ENCODE results near the gene ARHGAP31.
A peak's percentile ranks its signal among the peaks of the same experiment; 100 is the strongest.
"Not testable (repeated sequence)": the region's sequence is repeated elsewhere in the genome, so short reads cannot be mapped to it uniquely, and the experiment has no call there.

The ARHGAP31 gene

GRCh38 chr3:119349354-119350041 lies 55.3 kb downstream of the ARHGAP31 start:
- Mint-ChIP-seq H3K4me3 (no peak overlapping the region), H3K4me1 (peaks cover 24% of the 10 kb centered on the region), H3K27ac (no peak overlapping the region), H3K36me3 (peaks cover 10% of the 10 kb centered on the region), H3K9me3 (no peaks in the 10 kb centered on the region)
- DNase-seq (ENCODE audit: low spot score in 2 of 2) (no peak), ATAC-seq (no peak)

- no peak for ATAC-seq
- no peak for DNase-seq (ENCODE audit: low spot score in 2 of 2)
- Mint-ChIP-seq H3K4me3 (no peak overlapping the region), H3K9me3 (no peaks in the 10 kb centered on the region), H3K27ac (no peak overlapping the region), H3K4me1 (peaks cover 24% of the 10 kb centered on the region), H3K36me3 (peaks cover 6% of the 10 kb centered on the region)
These were observed 55.9 kb downstream of the ARHGAP31 start for GRCh38 chr3:119350114-119350513.

GRCh38 chr3:119351581-119351980 lies 57.4 kb downstream of the ARHGAP31 start:
- peaks cover 24% of the 10 kb centered on the region for H3K4me1 Mint-ChIP-seq
- H3K36me3 Mint-ChIP-seq = peaks cover 5% of the 10 kb centered on the region
- H3K27ac Mint-ChIP-seq = no peak overlapping the region
- H3K4me3 Mint-ChIP-seq = no peak overlapping the region
- ATAC-seq = no peak
- H3K9me3 Mint-ChIP-seq = no peaks in the 10 kb centered on the region
- DNase-seq (ENCODE audit: low spot score in 2 of 2) = no peak

DNA sequence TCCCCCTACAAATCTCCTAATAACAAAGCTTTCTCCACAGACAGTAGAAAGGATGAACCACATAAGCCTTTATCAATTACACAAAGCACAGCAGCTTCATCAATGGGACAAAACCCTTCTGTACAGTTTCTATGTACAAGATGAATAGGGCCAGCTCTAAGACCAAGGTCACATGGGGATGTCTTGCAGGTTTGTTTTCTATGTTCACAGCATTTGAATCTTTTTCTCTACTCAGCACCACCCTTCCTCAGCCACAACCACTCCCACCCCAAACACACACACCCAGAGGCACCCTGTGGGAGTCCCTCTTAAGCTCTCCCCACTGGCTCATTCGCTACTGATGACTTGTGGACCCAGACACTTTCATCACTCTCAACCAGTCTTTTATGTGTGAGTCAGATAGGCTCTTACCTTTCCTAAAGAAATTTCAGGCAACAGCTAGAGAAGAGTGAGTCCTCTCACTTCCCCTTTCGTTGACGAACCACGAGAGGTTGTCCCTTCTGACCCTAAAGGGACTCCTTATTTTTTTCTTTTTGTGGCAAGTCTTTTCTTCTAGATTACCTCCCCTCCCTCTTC lies 57.9 kb downstream of the ARHGAP31 start:
- Mint-ChIP-seq H3K9me3 (no peaks in the 10 kb centered on the region), H3K4me1 (peaks cover 28% of the 10 kb centered on the region), H3K4me3 (no peak overlapping the region), H3K36me3 (peaks cover 5% of the 10 kb centered on the region), H3K27ac (no peak overlapping the region)
- peak; percentile 93 for ATAC-seq
- no peak for DNase-seq (ENCODE audit: low spot score in 2 of 2)

- DNase-seq (ENCODE audit: low spot score in 2 of 2) (no peak), ATAC-seq (peak; percentile 57)
- Mint-ChIP-seq H3K27ac (no peak overlapping the region), H3K9me3 (no peaks in the 10 kb centered on the region), H3K36me3 (peaks cover 5% of the 10 kb centered on the region), H3K4me3 (no peak overlapping the region), H3K4me1 (peaks cover 30% of the 10 kb centered on the region)
These were observed 58.8 kb downstream of the ARHGAP31 start for GRCh38 chr3:119352863-119353527.

DNA sequence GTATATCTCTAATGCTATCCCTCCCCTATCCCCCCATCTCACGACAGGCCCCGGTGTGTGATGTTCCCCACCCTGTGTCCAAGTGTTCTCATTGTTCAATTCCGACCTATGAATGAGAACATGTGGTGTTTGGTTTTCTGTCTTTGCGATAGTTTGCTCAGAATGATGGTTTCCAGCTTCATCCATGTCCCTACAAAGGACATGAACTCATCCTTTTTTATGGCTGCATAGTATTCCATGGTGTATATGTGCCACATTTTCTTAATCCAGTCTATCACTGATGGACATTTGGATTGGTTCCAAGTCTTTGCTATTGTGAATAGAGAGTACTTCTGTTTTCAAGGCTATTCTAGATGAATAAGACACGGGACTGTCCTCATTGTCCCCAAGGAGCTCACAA lies 61.4 kb downstream of the ARHGAP31 start:
- DNase-seq (ENCODE audit: low spot score in 2 of 2); H3K9me3 Mint-ChIP-seq; H3K36me3 Mint-ChIP-seq; H3K4me3 Mint-ChIP-seq; H3K27ac Mint-ChIP-seq; ATAC-seq: not testable (repeated sequence)
- peaks cover 25% of the 10 kb centered on the region for H3K4me1 Mint-ChIP-seq

GRCh38 chr3:119356646-119357045 lies 62.5 kb downstream of the ARHGAP31 start:
- H3K4me3 Mint-ChIP-seq = no peak overlapping the region
- H3K36me3 Mint-ChIP-seq = peaks cover 5% of the 10 kb centered on the region

DNA sequence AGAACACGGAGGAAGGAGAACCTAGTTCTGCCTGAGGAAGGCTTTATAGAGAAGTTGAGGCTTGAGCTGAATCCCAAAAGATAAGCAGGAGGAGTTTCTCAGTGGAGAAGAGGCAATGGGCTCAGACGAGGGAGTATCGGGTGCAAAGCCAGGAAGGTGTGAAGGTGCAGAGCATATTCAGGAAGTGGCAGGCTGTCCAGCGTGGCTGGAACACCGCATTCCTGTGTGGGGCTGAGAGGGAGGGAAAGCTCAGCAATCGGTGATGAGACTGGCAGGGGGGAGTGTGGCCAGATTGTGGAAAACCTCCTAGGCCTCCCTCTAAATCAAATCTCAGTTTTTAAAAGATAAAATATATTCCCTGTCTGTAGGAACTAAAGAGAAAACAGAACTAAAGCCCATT lies 63.0 kb downstream of the ARHGAP31 start:
- no peak for ATAC-seq

More at GRCh38 chr3:119356646-119357045, 62.5 kb downstream of the ARHGAP31 start:
- ATAC-seq (no peak), DNase-seq (ENCODE audit: low spot score in 2 of 2) (no peak)
- Mint-ChIP-seq H3K9me3 (no peaks in the 10 kb centered on the region), H3K4me1 (peaks cover 23% of the 10 kb centered on the region), H3K27ac (no peak overlapping the region)

DNA sequence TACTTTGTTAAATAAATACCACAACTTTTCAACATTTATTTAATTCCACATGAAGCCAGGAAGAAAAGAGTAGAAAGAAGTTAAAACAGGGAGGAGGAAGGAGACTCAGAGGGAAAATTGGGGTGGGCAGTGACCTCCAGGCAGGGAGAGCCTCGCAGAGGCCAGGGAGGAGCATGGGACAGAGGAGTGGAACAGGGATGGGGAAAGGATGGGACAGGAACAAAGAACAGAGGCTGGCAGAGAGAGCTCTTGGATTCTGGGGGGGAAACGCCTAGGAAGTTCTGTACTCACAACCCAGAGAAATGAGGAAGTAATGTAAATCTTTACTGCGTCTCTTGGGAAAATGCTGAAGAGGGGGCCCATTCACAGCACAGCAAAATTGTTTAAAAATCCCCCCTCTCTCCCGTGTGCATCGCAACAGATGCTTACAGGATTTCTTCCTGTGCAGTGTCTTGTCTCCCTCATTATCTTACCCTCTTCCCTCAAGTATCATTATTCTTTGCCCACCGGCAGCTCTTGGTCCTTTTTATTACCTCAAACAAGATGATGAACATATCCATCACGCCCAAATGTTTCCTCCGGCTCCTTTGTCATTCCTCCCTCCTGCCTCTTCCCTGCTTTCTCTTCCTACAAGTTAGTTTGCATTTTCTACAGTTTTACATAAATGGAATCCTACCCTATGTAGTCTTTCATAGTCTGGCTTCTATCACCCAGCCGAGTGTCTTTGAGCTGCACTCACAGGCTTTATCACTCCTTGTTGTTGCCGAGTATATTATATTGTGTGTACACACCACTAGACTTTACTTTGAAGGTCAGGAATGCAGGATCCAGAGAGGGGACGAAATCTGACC lies 65.5 kb downstream of the ARHGAP31 start:
- Mint-ChIP-seq H3K9me3 (no peaks in the 10 kb centered on the region), H3K36me3 (no peaks in the 10 kb centered on the region), H3K27ac (peak overlapping the region; percentile 0), H3K4me1 (peaks cover 5% of the 10 kb centered on the region), H3K4me3 (no peak overlapping the region)
- no peak for ATAC-seq
- no peak for DNase-seq (ENCODE audit: low spot score in 2 of 2)

More for the DNA sequence above, 63.0 kb downstream of the ARHGAP31 start:
- no peak overlapping the region for H3K4me3 Mint-ChIP-seq
- H3K9me3 Mint-ChIP-seq = no peaks in the 10 kb centered on the region
- peaks cover 5% of the 10 kb centered on the region for H3K36me3 Mint-ChIP-seq
- no peak overlapping the region for H3K27ac Mint-ChIP-seq
- no peak for DNase-seq (ENCODE audit: low spot score in 2 of 2)
- peaks cover 18% of the 10 kb centered on the region for H3K4me1 Mint-ChIP-seq

- Mint-ChIP-seq H3K4me3 (no peak overlapping the region), H3K4me1 (peaks cover 5% of the 10 kb centered on the region), H3K27ac (no peak overlapping the region), H3K36me3 (peaks cover 10% of the 10 kb centered on the region), H3K9me3 (no peaks in the 10 kb centered on the region)
- ATAC-seq (no peak), DNase-seq (ENCODE audit: low spot score in 2 of 2) (no peak)
These were observed 66.7 kb downstream of the ARHGAP31 start for GRCh38 chr3:119360736-119361462.

GRCh38 chr3:119362010-119362409 lies 67.8 kb downstream of the ARHGAP31 start:
- peaks cover 3% of the 10 kb centered on the region for H3K4me1 Mint-ChIP-seq
- DNase-seq (ENCODE audit: low spot score in 2 of 2) = no peak
- no peak overlapping the region for H3K4me3 Mint-ChIP-seq
- no peak overlapping the region for H3K27ac Mint-ChIP-seq
- no peak for ATAC-seq
- no peaks in the 10 kb centered on the region for H3K9me3 Mint-ChIP-seq
- H3K36me3 Mint-ChIP-seq = peaks cover 19% of the 10 kb centered on the region

GRCh38 chr3:119362940-119363725 lies 69.0 kb downstream of the ARHGAP31 start:
- H3K27ac Mint-ChIP-seq = no peak overlapping the region
- H3K4me1 Mint-ChIP-seq = no peaks in the 10 kb centered on the region
- DNase-seq (ENCODE audit: low spot score in 2 of 2) (no peak), ATAC-seq (no peak)
- no peak overlapping the region for H3K4me3 Mint-ChIP-seq
- peaks cover 31% of the 10 kb centered on the region for H3K36me3 Mint-ChIP-seq
- H3K9me3 Mint-ChIP-seq = no peaks in the 10 kb centered on the region

DNA sequence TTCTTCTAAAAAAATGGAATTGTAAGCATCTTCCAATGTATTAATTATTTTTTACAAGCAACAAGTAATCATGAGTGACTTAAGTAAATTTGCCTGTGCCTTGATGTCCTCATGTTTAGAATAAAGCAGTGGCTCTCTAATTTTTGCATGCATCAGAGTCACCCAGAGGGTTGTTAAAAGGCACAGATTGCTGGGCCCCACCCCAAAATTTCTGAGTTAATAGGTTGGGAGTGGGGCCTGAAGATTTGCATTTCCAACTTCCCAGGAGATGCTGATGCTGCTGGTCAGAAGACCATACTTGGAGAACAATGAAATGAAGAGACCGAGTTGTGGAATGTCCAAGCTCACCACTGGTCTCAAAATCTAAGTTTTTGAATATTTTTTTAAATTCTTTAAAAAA lies 70.2 kb downstream of the ARHGAP31 start:
- DNase-seq (ENCODE audit: low spot score in 2 of 2) (no peak), ATAC-seq (no peak)
- H3K4me1 Mint-ChIP-seq = peaks cover 7% of the 10 kb centered on the region
- no peak overlapping the region for H3K4me3 Mint-ChIP-seq
- H3K9me3 Mint-ChIP-seq = no peaks in the 10 kb centered on the region
- H3K27ac Mint-ChIP-seq = no peak overlapping the region
- peaks cover 32% of the 10 kb centered on the region for H3K36me3 Mint-ChIP-seq

DNA sequence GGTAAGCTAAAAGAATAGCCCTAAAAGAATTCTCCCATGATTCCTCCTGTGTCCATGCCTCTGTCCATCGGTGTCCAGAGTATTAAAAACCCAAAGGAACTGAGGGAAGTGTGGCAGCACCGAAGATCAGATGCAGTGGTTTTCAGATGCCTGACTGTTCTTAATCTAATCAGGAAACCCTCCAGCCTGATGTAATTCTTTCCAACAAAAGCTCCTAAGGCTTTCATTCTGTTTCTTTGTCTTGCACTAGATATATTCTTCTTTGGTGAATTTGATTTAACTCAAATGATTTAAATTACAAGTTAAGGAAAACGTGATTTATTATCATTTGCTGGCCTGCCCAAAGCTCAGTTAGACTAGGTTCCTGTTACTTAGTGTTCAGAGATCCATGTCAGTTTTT lies 71.2 kb downstream of the ARHGAP31 start:
- Mint-ChIP-seq H3K4me3 (no peak overlapping the region), H3K36me3 (peaks cover 32% of the 10 kb centered on the region), H3K4me1 (peaks cover 7% of the 10 kb centered on the region), H3K9me3 (no peaks in the 10 kb centered on the region), H3K27ac (no peak overlapping the region)
- DNase-seq (ENCODE audit: low spot score in 2 of 2) (no peak), ATAC-seq (no peak)
